HG02852 (cell line): Measurements from ENCODE around the gene FAM83E.
"Not testable (repeated sequence)": the region's sequence is repeated elsewhere in the genome, so short reads cannot be mapped to it uniquely, and the experiment has no call there.

Source experiments
- ATAC-seq: cut with Tn5 transposase; IDR thresholded peaks from one replicate; pipeline ENCODE4 v1.9.1; 2021; ENCODE audit warnings: mild to moderate bottlenecking, moderate library complexity; ENCODE audit not compliant: unreplicated experiment

The FAM83E gene

GRCh38 chr19:48614436-48615230, at the start of gene FAM83E:
Gene FAM83E (minus strand): TSS chr19:48615076. CDS start chr19:48613372, 1,704 bp downstream.
- no peak for ATAC-seq

DNA sequence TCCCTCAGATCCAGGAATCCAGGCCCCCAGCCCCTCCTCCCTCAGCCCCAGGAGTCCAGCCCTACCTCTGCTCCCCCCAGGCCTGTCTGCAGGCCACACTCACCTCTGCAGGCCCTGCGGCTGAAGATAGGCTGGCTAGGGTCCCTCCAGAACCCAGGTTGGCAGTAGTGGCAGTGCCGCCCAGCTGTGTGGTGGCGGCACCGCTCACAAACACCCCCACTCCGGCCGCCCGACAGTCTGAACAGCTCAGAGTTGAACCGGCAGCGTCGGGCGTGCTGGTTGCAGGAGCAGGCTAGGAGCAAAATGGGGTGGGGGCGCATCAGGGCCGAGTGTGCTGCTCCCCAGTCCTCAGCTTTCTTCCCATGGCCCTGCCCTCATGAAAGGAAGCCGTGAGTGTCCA, 49.6 kb upstream of the FAM83E start:
- ATAC-seq = no peak

DNA sequence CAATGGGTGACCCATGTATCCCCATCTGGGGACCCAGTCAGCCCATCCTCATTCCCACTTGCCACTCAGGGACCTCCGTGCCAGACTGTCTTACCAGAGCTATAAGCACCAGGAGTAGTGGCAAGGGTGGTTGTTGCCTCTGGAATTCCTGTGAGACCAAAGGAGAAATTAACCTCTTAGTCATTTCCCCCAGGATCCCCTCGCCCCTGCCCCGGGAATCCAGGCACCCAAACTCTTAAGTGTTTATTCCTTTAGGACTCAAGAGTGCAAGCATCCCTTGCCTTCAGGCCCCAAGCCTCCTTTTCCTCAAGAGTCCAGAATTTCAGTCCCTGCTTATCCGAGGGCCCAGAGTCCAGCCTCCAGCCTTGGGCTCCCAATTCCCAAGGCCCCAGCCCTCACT, 48.8 kb upstream of the FAM83E start:
- no peak for ATAC-seq

- ATAC-seq = no peak
These were observed 46.8 kb upstream of the FAM83E start for GRCh38 chr19:48661711-48662090.

DNA sequence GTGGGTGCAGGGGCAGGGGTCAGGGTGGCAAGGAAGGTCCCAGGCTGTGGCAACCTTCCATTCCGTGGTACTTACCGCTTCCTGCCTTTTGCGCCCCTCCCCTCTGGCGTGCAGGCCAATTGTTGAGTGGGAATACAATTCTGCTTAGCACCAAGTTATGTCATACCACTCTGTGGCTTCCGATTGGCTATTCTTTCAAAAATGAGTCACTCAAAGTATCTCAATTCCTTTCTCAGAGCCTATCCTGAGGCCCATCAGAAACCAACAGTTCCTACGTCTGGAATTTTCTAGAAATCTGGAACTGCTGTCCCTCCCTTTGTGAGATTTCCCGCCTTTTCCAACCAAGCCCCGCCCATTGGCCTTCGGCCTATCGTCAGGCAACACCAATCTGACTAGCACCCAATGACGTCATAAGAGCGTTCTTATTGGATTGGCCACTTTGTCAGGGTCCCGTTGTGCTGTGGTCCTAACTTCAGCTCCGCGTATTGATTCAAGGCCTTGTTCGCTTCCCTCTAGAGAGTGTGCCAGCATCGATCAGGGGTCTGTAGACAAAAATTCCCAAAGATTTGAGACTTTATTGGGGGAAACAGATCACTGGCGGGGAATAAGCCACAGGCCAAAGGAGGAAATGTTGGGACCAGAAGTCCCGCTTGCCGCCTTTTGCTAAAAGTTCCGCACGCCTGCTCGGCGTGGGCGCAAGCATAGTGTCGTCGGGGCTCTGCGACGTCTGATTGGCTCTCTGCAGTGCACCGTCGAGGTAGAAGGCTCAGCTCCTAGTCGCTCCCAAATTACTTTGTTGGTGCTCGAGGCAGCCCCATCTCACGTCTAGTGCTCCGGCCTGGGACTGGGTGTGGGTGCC, 46.2 kb upstream of the FAM83E start:
- peak; percentile 70 for ATAC-seq

DNA sequence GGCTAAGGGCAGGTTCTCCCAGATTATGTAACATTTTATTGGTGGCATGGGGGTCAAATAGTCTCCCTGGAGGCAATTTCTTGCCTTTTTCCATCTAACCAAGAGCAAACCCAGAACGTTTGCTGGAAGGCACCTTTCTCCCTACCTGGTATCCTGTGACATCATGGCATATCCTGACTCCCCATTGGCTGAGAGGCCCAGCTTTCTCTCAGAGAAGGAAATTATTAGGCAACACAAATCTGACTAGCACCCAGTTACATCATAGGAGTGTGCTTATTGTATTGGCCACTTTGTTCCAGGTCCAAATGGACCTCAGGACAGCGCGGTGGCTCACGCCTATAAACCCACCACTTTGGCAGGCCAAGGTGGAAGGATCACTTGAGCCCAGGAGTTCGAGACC, 44.9 kb upstream of the FAM83E start:
- no peak for ATAC-seq

DNA sequence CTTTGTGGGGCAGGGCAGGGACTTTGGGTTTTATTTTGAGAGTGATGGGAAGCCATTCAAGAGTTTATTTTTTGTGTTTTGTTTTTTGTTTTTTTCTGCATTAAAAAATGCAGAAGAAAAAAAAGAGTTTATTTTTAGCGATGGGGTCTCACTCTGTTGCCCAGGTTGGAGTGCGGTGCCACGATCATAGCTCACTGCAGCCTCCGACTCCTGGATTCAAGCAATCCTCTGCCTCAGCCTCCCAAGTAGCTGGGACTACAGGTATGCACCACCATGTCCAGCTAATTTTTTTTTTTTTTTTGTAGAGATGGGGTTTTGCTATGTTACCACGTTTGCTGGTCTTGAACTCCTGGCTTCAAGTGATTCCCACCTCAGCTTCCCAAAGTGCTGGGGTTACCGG, 43.6 kb upstream of the FAM83E start:
- ATAC-seq = no peak

DNA sequence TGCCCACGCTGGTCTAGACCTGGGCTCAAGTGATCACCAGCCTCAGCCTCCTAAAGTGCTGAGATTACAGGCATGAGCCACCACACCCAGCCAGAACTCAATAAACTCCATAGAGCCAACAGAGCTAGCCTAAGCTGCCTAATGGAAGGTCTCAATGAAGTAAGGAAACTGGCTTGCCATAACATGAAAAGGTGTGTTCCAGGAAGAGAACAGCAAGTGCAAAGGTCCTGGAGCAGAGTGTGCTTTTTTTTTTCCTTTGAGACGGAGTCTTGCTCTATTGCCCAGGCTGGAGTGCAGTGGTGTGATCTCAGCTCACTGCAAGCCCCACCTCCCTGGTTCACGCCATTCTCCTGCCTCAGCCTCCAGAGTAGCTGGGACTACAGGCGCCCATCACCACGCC, 43.0 kb upstream of the FAM83E start:
- ATAC-seq = not testable (repeated sequence)

DNA sequence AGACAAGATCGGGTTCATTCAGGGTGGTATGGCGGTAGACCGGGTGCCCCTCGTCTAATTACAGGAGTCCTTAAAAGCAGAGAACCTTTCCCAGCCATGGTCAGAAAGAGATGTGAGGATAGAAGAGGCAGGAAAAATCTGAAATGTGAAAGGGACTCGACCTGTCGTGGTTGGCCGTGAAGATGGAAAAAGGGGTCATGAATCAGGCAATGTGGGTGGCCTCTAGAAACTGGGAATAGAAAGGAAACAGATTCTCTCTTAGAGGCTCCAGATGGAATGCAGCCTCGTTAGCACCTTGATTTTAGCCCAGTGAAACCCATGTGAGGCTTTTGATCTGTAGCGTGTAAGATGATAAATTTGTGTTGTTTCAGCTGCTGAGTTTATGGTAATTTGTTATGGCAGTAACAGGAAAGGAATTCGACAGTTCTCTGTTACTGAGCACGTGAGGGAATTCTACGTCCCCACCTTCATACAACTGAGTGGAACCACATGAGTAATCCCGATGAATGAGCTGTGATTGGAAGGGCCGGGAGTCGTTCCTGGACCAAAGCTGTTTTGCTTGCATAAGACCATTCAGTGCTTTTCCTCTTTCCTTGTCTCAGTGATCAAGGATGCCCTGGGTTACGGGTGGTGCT, 42.1 kb upstream of the FAM83E start:
- no peak for ATAC-seq

DNA sequence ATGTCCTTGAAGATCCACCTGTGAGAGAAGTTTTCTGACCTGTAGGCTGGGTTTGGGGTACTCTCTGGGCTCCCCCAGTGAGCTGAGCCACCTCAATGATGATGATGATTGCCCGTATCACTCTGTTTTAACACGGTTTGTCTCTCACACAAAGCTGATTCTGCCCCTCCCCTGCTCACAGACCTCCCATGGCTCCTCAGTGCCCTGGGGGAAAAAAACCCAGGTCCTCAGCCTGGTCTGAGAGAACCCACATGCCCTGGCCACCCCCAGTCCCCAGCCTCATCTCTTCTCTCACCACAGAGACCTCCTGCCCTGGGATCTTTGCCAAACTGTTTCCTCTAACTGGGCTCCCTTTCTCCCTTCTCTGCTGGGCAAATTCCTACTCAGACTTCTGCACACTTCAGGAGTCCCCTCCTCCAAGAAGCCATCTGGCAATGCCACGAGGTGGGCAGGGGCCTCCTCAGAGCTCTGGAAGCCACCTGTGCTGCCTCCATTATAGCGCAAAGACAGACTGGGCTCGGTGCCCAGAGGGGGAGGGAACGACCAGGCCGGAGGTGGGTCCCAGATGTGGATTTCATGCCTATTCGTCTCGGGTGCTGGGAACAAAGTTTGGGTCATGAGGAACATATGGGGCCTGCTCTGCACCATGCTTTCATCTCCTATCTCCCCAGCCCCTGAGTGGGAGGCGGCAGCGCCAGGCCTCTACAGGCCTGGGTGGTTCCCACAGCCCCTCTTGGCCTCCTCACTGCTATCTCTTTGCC, 39.6 kb upstream of the FAM83E start:
- ATAC-seq = no peak

GRCh38 chr19:48651683-48652048, 36.8 kb upstream of the FAM83E start:
- ATAC-seq = no peak

DNA sequence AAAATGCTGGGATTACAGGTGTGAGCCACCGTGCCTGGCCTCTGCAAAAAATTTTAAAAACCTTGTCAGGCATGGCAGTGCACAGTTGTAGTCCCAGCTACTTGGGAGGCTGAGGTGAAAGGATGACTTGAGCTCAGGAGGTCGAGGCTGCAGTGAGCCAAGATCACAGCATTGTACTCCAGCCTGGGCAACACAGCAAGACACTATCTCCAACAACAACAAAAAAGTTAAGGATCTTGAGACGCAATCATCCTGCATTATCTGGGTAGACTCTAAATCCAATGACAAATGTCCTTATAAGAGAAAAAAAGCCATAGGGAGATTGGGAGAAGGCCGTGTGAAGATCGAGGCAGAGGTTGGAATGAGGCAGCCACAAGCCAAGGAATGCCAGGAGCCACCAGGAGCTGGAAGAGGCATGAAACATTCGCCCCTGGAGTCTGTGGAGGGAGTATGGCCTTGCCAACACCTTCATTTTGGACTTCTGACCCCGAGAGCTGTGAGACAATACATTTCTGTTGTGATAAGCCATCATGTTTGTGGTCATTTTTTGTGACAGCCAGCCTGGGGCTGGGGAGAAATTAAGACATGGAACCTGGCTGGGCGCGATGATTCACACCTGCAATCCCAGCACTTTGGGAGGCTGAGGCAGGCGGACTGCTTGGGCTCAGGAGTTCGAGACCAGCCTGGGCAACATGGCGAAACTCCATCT, 36.3 kb upstream of the FAM83E start:
- ATAC-seq = no peak

DNA sequence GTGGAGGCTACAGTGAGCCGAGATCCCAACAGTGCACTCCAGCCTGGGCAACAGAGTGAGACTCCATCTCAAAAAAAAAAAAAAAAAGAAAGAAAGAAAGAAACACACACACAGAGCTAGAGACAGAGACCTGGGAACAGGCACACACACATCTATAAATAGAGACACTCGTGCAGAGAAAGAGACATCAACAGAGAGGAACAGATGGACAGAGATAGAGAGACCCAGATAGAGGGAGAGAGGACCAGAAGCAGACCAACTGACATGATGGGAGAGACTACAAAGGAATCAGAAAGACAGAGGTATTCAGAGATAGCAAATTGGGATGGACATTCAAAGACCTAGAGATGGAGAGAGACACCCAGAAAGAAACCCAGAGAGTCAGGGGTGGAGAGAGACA, 33.3 kb upstream of the FAM83E start:
- ATAC-seq = no peak

- no peak for ATAC-seq
These were observed 31.9 kb upstream of the FAM83E start for GRCh38 chr19:48646722-48647216.

DNA sequence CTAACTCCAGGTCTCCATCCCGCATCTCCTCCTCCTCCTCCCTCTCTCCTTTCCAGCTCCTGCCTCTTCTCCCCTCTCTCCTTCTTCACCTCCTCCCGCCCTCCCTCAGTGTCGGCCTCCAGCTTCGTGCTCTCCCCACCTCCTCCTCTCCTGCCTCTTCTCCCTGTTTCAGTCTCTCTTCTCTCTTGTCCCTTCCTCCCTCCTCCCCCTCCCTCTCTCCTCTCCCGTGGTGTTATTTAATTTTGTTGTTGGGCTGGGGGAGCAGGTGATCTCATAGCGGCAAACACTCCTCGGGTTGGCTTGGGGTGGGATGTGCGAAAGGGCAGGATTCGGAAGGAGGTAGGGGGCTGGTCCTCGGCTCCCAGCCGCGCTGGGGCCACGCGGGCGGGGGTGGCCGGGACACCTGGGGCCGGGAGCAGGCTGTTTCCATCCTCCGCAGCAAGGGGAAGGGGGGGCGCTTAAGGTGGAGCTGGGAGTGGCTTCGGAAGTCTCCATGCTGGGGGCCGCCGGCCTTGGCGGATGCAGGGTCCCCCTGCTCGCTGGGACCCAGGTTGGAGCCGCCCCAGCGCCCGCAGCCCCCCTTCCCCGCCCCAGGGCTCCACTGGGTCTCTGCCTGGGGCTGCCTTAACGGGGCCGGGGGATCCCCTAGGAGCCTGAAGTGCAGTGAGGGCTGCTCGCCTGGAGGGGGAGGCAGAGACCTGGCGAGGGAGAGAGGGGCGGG, 31.3 kb upstream of the FAM83E start, which contains the start of gene CA11:
TSS of gene CA11 (minus strand) at position 187 of the 721 bp plus-strand sequence. CDS start 555 bp downstream, outside the sequence.
- peak; percentile 78 for ATAC-seq

- no peak for ATAC-seq
These were observed 30.7 kb upstream of the FAM83E start for GRCh38 chr19:48645620-48646000.

DNA sequence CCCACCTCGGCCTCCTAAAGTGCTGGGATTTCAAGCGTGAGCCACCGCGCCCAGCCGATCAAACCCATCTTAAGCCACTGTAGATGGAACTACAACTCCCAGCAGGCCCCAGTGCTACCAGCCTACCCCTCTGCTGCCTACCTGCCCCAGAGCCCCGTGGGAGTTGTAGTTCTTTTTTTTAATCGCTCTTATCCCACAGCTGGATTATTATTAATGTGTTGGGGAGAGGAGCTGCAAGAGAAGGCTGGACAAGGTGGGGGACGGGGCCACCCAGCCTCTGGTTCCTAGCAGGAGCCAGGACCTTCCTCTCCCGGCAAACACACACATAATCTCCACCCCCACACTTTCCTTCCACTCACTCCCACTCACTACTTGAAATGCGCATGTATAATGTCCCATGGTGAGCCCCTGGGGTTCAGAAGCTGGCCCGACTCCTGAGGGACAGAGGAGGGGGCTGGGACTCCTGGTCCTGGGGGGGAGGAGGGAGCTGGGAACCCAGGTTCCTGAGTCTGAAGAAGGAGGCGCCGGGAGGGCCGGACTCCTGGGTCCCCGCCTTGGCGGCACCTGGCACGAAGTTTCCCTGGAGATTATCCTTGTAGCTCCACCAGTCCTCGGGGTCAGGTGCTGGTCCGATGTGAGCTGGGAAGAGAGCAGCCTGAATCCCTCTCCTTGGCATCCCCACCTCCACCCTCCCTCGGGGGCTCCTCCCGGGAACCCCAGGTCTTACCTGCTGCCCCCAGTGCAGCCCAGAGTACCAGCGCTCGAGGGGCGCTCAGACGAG, 30.2 kb upstream of the FAM83E start:
- ATAC-seq = no peak

DNA sequence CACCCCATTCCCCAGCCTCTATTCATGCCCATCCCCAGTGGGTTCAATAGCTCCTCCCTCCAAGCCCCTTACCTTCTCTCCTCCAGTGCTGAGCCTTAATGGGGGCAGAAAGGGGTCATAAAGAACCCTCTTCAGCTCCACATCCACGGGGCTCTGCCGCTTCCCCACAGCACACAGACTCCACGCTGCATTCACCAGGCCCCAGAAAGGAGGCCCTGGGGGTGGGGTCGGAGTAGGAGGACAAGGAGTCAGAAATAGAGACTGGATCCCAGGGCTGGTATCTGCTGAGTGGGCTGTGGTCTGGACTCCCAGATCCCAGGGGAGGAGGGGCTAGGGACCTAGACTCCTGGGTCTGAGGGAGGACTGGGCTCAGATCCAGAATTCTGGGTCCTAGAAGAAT, 29.5 kb upstream of the FAM83E start:
- ATAC-seq = no peak

DNA sequence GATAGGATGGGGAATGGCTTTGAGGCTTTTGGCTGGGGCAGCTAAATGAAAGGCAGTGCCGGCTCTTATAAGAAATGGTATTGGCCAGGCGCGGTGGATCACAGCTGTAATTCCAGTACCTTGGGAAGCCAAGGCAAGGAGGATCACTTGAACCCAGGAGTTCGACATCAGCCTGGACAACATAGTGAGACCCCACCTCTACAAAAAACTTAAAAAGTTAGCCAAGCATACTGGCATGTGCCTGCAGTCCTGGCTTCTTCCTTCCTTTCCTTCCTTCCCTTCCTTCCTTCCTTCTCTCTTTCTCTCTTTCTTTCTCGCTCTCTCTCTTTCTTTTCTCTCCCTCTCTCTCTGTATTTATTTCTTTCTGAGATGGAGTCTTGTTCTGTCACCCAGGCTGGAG, 28.0 kb upstream of the FAM83E start:
- ATAC-seq = no peak
